SK-N-SH (cell line): ENCODE data around the gene TPCN2. TPM values are rescaled to one million over a fixed set of nuclear protein-coding genes. Genes with fewer than 3 reads are reported as not detected.

Experiments used
- CTCF ChIA-PET: fragments of 300-600, 350-600 bp; formaldehyde crosslinking; extraction: SDS; loops from one replicate; lab custom pipeline; 2021; lab: Yijun Ruan, JAX
- POLR2A ChIA-PET: fragments of 350-600 bp; sonication (Branson Sonifier 250); formaldehyde crosslinking; extraction: SDS; loops from one replicate; lab custom pipeline; 2020; ENCODE audit warnings: antibody characterized with exemption, inconsistent platforms; lab: Yijun Ruan, JAX
- DNase-seq: peaks from one replicate; pipeline ENCODE4 v3.0.0; 2012
- H2AFZ ChIP-seq: fragments of 200-600 bp; sonication (generic); 2 replicates; pipeline ENCODE4 v1.8.1; 2016; ENCODE audit warnings: antibody characterized with exemption, mild to moderate bottlenecking, low read depth
- H3F3A ChIP-seq: fragments of 200-600 bp; sonication (generic); replicated peaks from 2 replicates; pipeline ENCODE3; 2016; ENCODE audit warnings: antibody characterized with exemption, mild to moderate bottlenecking; ENCODE audit not compliant: insufficient read depth
- H3K27ac ChIP-seq, 2 experiments: fragments of 200-500 bp in 1 of 2; fragments of 200-600 bp in 1 of 2; sonication (Bioruptor generic) in 1 of 2; sonication (generic), shearing (Covaris generic) in 1 of 2; 2 replicates each; pipeline versions ENCODE4 v1.5.1 to v1.6.1; 2014 to 2016; ENCODE audit warnings: low read depth in 2 of 2, inconsistent platforms in 1 of 2, low read length in 1 of 2, mild to moderate bottlenecking in 1 of 2, mixed read lengths in 1 of 2
- H3K27me3 ChIP-seq: fragments of 200-600 bp; sonication (generic), shearing (Covaris generic); 2 replicates; pipeline ENCODE4 v1.6.1; 2016; ENCODE audit warnings: mixed run types; ENCODE audit not compliant: insufficient read depth
- H3K36me3 ChIP-seq, 2 experiments: fragments of 200-500 bp in 1 of 2; fragments of 200-600 bp in 1 of 2; sonication (Bioruptor generic) in 1 of 2; sonication (generic) in 1 of 2; replicated peaks in 1 of 2; 2 replicates each; pipeline versions ENCODE3 to v1.5.1; 2014 to 2016; ENCODE audit warnings: low read length in 1 of 2, mild to moderate bottlenecking in 1 of 2; ENCODE audit not compliant: insufficient read depth in 2 of 2, control insufficient read depth in 1 of 2
- H3K4me1 ChIP-seq, 2 experiments: fragments of 200-500 bp in 1 of 2; fragments of 200-600 bp in 1 of 2; sonication (Bioruptor generic) in 1 of 2; sonication (generic), shearing (Covaris generic) in 1 of 2; 2 replicates each; pipeline versions ENCODE4 v1.5.1 to v1.6.1; 2014 to 2016; ENCODE audit warnings: low read depth in 1 of 2, low read length in 1 of 2, mixed run types in 1 of 2; ENCODE audit not compliant: insufficient read depth in 2 of 2, control insufficient read depth in 1 of 2
- H3K4me2 ChIP-seq: fragments of 200-600 bp; sonication (generic), shearing (Covaris generic); 2 replicates; pipeline ENCODE4 v1.6.1; 2017; ENCODE audit warnings: mixed run types
- H3K4me3 ChIP-seq, 2 experiments: fragments of 200-500 bp in 1 of 2; fragments of 200-600 bp in 1 of 2; sonication (Bioruptor generic) in 1 of 2; sonication (generic), shearing (Covaris generic) in 1 of 2; 2 replicates each; pipeline versions ENCODE4 v1.5.1 to v1.8.1; 2014 to 2016; ENCODE audit warnings: low read depth in 2 of 2, inconsistent platforms in 1 of 2, low read length in 1 of 2, mild to moderate bottlenecking in 1 of 2, mixed read lengths in 1 of 2, moderate library complexity in 1 of 2
- H3K79me2 ChIP-seq: fragments of 200-600 bp; sonication (generic); 2 replicates; pipeline ENCODE4 v1.8.1; 2017; ENCODE audit warnings: mild to moderate bottlenecking; ENCODE audit not compliant: insufficient read depth
- H3K9ac ChIP-seq: fragments of 200-600 bp; sonication (generic); 2 replicates; pipeline ENCODE4 v1.6.1; 2017; ENCODE audit warnings: mixed run types
- H3K9me2 ChIP-seq: fragments of 200-600 bp; sonication (generic); 2 replicates; pipeline ENCODE4 v1.6.1; 2017; ENCODE audit warnings: mixed run types
- H3K9me3 ChIP-seq: fragments of 200-600 bp; sonication (generic); 2 replicates; pipeline ENCODE4 v1.6.1; 2017; ENCODE audit warnings: mixed run types, mild to moderate bottlenecking, moderate library complexity
- H4K20me1 ChIP-seq: fragments of 200-600 bp; sonication (generic); 2 replicates; pipeline ENCODE4 v1.6.1; 2017; ENCODE audit warnings: mild to moderate bottlenecking, mixed run types; ENCODE audit not compliant: insufficient read depth
- CTCF ChIP-seq: fragments of 200-600 bp; sonication (generic); IDR thresholded peaks from 2 replicates; pipeline ENCODE4 v1.6.1; 2017; ENCODE audit warnings: antibody characterized with exemption, mild to moderate bottlenecking, moderate library complexity
- ELF1 ChIP-seq: IDR thresholded peaks from 2 replicates; pipeline ENCODE4 v1.4.0; 2012
- EP300 ChIP-seq, 2 experiments: IDR thresholded peaks; 2 replicates each; pipeline versions ENCODE4 v1.4.0 to v1.6.1; 2012; ENCODE audit warnings: borderline replicate concordance in 1 of 2, low read depth in 1 of 2, low read length in 1 of 2
- FOXM1 ChIP-seq: IDR thresholded peaks from 2 replicates; pipeline ENCODE4 v1.4.0; 2012; ENCODE audit warnings: low read depth, mild to moderate bottlenecking
- IRF3 ChIP-seq: fragments of 150-350 bp; IDR thresholded peaks from 2 replicates; pipeline ENCODE4 v1.6.1; 2016; ENCODE audit warnings: mild to moderate bottlenecking, low read depth, low read length
- JUND ChIP-seq: IDR thresholded peaks from 2 replicates; pipeline ENCODE4 v1.4.0; 2012
- MXI1 ChIP-seq: IDR thresholded peaks from 2 replicates; pipeline ENCODE4 v1.6.1; 2012; ENCODE audit warnings: mild to moderate bottlenecking, low read depth, low read length, improper control_type of control experiment
- NFIC ChIP-seq: IDR thresholded peaks from 2 replicates; pipeline ENCODE4 v1.4.0; 2012; ENCODE audit warnings: borderline replicate concordance
- NRF1 ChIP-seq: IDR thresholded peaks from 2 replicates; pipeline ENCODE4 v1.6.1; 2012; ENCODE audit warnings: low read depth, mild to moderate bottlenecking, low read length
- RAD21 ChIP-seq: IDR thresholded peaks from 2 replicates; pipeline ENCODE4 v1.6.1; 2012; ENCODE audit warnings: mild to moderate bottlenecking, low read length
- REST ChIP-seq: IDR thresholded peaks from 2 replicates; pipeline ENCODE4 v1.6.1; 2012; ENCODE audit warnings: mild to moderate bottlenecking, low read depth, low read length, moderate library complexity
- RFX5 ChIP-seq: IDR thresholded peaks from 2 replicates; pipeline ENCODE4 v1.6.1; 2012; ENCODE audit warnings: mild to moderate bottlenecking, improper control_type of control experiment, low read length
- RXRA ChIP-seq: IDR thresholded peaks from 2 replicates; pipeline ENCODE4 v1.4.0; 2012; ENCODE audit warnings: low read depth, mild to moderate bottlenecking, borderline replicate concordance
- SIN3A ChIP-seq: IDR thresholded peaks from 2 replicates; pipeline ENCODE4 v1.6.1; 2012; ENCODE audit warnings: low read depth, mild to moderate bottlenecking, low read length, moderate library complexity, borderline replicate concordance
- TEAD4 ChIP-seq: IDR thresholded peaks from 2 replicates; pipeline ENCODE4 v1.4.0; 2012; ENCODE audit warnings: mild to moderate bottlenecking, borderline replicate concordance; ENCODE audit not compliant: insufficient read depth
- YY1 ChIP-seq: IDR thresholded peaks from 2 replicates; pipeline ENCODE4 v1.4.0; 2012; ENCODE audit warnings: low read depth, mild to moderate bottlenecking
- WGBS: methylation state at CpG from one replicate; pipeline ENCODE4 v1.1.6; 2017; ENCODE audit warnings: low lambda C conversion rate; 5-methylcytosine and 5-hydroxymethylcytosine counted together
- polyA plus RNA-seq, 3 experiments: library from polyadenylated mRNA; depleted of rRNA; stranded (reverse); fragments of >200 nt; gene quantifications; 2 replicates each; pipeline ENCODE4 v1.2.3, GENCODE V29; 2012

Gene TPCN2
- polyA plus RNA-seq, 1 of the 3 experiments (the other 2 are of a cell fraction) = 8.7 TPM

GRCh38 chr11:69110451-69110850 is 61.7 kb downstream of the TPCN2 start:
- H3K9me3 ChIP-seq = no peaks in the 10 kb centered on the region
- TF ChIP-seq TEAD4 (no peak), NRF1 (no peak), JUND (no peak), NFIC (no peak), ELF1 (no peak), YY1 (no peak), SIN3A (no peak), RAD21 (no peak), EP300 (IDR thresholded peaks at IDR 0.05; ENCODE audit: borderline replicate concordance in 1 of 2, low read depth in 1 of 2, low read length in 1 of 2) (no peak), CTCF (no peak), REST (no peak), RFX5 (no peak), FOXM1 (no peak), RXRA (no peak), MXI1 (no peak), IRF3 (no peak)
- 77% methylated on average over 6 of the region's 6 CpGs for WGBS
- no peak overlapping the region for H3K4me2 ChIP-seq
- no peaks in the 10 kb centered on the region for H3K36me3 ChIP-seq
- H3K9ac ChIP-seq = no peak overlapping the region
- H3K4me3 ChIP-seq = no peak overlapping the region
- no peak for DNase-seq
- ChIA-PET CTCF (interaction anchor here (1.5 kb wide), 1 partner anchor 11 kb away, joined by 3 read pairs; no protein-coding TSS in a partner anchor), POLR2A (no interaction called here)
- peaks cover 0 to 16% of the 10 kb centered on the region in 2 experiments; a peak in 1 of 4 replicates for H3K4me1 ChIP-seq
- no peaks in the 10 kb centered on the region for H3F3A ChIP-seq
- no peaks in the 10 kb centered on the region for H4K20me1 ChIP-seq
- no peaks in the 10 kb centered on the region for H3K27me3 ChIP-seq
- no peak overlapping the region for H3K27ac ChIP-seq
- no peaks in the 10 kb centered on the region for H3K9me2 ChIP-seq
- H2AFZ ChIP-seq = no peak overlapping the region
- H3K79me2 ChIP-seq = no peaks in the 10 kb centered on the region
